ENCODE measurements around the gene ADAM30. TPM values are rescaled to one million over a fixed set of nuclear protein-coding genes. Genes with fewer than 3 reads are reported as not detected.

Gene ADAM30
- total RNA-seq, 2 donors from 2014 or later: not detected

- DNase-seq: no peak
- H3K36me3 ChIP-seq: no peaks in the 10 kb centered on the region
- H3K9me3 ChIP-seq: no peaks in the 10 kb centered on the region
- intact Hi-C loops (cut with DNase I): no loop called here
- no peak for TF ChIP-seq CTCF (IDR thresholded peaks at IDR 0.05)
- no peak overlapping the region for H3K9ac ChIP-seq (ENCODE audit: low read depth in 2 of 2, low read length in 2 of 2)
- no peaks in the 10 kb centered on the region for H3K4me1 ChIP-seq
- H3K27ac ChIP-seq: no peak overlapping the region
- no peaks in the 10 kb centered on the region for H3K27me3 ChIP-seq
- H3K4me3 ChIP-seq: no peak overlapping the region
Measured at GRCh38 chr1:119891386-119891785, 4.9 kb downstream of the ADAM30 start.

- no peak overlapping the region for H3K4me3 ChIP-seq
- H3K9me3 ChIP-seq: no peaks in the 10 kb centered on the region
- H3K9ac ChIP-seq (ENCODE audit: low read depth in 2 of 2, low read length in 2 of 2): no peak overlapping the region
- no peaks in the 10 kb centered on the region for H3K4me1 ChIP-seq
- TF ChIP-seq CTCF (IDR thresholded peaks at IDR 0.05): no peak
- intact Hi-C loops (cut with DNase I): loop anchor here (10.0 kb wide), 1 partner anchor 144 kb away; no protein-coding TSS in a partner anchor
- no peak overlapping the region for H3K27ac ChIP-seq
- H3K36me3 ChIP-seq: no peaks in the 10 kb centered on the region
- no peaks in the 10 kb centered on the region for H3K27me3 ChIP-seq
- no peak for DNase-seq
Measured at GRCh38 chr1:119888476-119888875, 7.8 kb downstream of the ADAM30 start.

- no peak overlapping the region for H3K27ac ChIP-seq
- no peak overlapping the region for H3K9ac ChIP-seq (ENCODE audit: low read depth in 2 of 2, low read length in 2 of 2)
- H3K9me3 ChIP-seq: no peaks in the 10 kb centered on the region
- no peak overlapping the region for H3K4me3 ChIP-seq
- no peaks in the 10 kb centered on the region for H3K27me3 ChIP-seq
- H3K36me3 ChIP-seq: no peaks in the 10 kb centered on the region
- no peak for DNase-seq
- intact Hi-C loops (cut with DNase I): loop anchor here (10.0 kb wide), 1 partner anchor 143 kb away; no protein-coding TSS in a partner anchor
- no peak for TF ChIP-seq CTCF (IDR thresholded peaks at IDR 0.05)
- no peaks in the 10 kb centered on the region for H3K4me1 ChIP-seq
Measured at GRCh38 chr1:119887427-119887826, 8.9 kb downstream of the ADAM30 start.

- Histone ChIP-seq H3K4me1 (no peaks in the 10 kb centered on the region), H3K9me3 (no peaks in the 10 kb centered on the region), H3K36me3 (no peaks in the 10 kb centered on the region), H3K4me3 (no peak overlapping the region), H3K9ac (ENCODE audit: low read depth in 2 of 2, low read length in 2 of 2) (peak overlapping the region in 1 of 2 donors; percentile 27), H3K27me3 (no peaks in the 10 kb centered on the region), H3K27ac (no peak overlapping the region)
- TF ChIP-seq CTCF (IDR thresholded peaks at IDR 0.05): peak; percentile 59
- DNase-seq: peak; percentile 68
- intact Hi-C loops (cut with DNase I): loop anchor here (10.0 kb wide), 1 partner anchor 141 kb away; no protein-coding TSS in a partner anchor
Measured at GRCh38 chr1:119885903-119886783, 10.2 kb downstream of the ADAM30 start.

GRCh38 chr1:119884711-119885110, 11.6 kb downstream of the ADAM30 start:
- H3K9me3 ChIP-seq: no peaks in the 10 kb centered on the region
- no peak overlapping the region for H3K27ac ChIP-seq
- no peaks in the 10 kb centered on the region for H3K36me3 ChIP-seq
- no peak overlapping the region for H3K9ac ChIP-seq (ENCODE audit: low read depth in 2 of 2, low read length in 2 of 2)
- no peak for DNase-seq
- intact Hi-C loops (cut with DNase I): loop anchor here (10.0 kb wide), 1 partner anchor 140 kb away; no protein-coding TSS in a partner anchor
- H3K4me1 ChIP-seq: no peaks in the 10 kb centered on the region
- TF ChIP-seq CTCF (IDR thresholded peaks at IDR 0.05): no peak
- no peak overlapping the region for H3K4me3 ChIP-seq
- no peaks in the 10 kb centered on the region for H3K27me3 ChIP-seq

Measured in colonic mucosa (tissue), 4 donors.